Mammary epithelial cell (primary cell): ENCODE results near the gene IL9R.

Experiments
- EZH2 ChIP-seq: IDR thresholded peaks from 2 replicates; pipeline ENCODE4 v1.6.1; 2012; ENCODE audit warnings: low read length, inconsistent platforms, borderline replicate concordance
- TF ChIP-seq, protein P1 (sequence below), 2 donors: IDR thresholded peaks in 1 of 2; conservative IDR thresholded peaks in 1 of 2; 2 replicates each; pipeline ENCODE4 v1.5.1; 2011 to 2012; ENCODE audit warnings: inconsistent platforms in 2 of 2, low read length in 2 of 2, mild to moderate bottlenecking in 2 of 2, control low read depth in 1 of 2, low read depth in 1 of 2; ENCODE audit not compliant: insufficient read depth in 1 of 2; ENCODE audit errors: extremely low read depth in 1 of 2

DNA sequence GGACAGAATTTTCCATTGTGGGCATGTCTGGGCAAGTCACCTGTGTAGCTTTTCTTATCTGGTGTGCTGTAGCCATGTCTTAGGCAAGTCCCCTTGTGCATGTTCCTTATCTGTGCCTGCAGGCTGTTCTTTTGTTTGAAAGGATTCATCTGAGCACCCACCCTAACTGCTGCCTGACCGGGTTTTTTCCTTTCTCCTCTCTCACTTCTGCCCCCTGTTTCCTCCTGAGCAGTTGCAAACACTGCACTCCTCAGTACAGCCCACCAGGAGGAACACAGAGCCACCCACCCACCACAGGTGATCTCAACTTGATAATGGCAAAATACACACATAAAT is 29.2 kb upstream of the IL9R start:
- TF ChIP-seq EZH2 = no peak
- TF ChIP-seq, protein P1, sequence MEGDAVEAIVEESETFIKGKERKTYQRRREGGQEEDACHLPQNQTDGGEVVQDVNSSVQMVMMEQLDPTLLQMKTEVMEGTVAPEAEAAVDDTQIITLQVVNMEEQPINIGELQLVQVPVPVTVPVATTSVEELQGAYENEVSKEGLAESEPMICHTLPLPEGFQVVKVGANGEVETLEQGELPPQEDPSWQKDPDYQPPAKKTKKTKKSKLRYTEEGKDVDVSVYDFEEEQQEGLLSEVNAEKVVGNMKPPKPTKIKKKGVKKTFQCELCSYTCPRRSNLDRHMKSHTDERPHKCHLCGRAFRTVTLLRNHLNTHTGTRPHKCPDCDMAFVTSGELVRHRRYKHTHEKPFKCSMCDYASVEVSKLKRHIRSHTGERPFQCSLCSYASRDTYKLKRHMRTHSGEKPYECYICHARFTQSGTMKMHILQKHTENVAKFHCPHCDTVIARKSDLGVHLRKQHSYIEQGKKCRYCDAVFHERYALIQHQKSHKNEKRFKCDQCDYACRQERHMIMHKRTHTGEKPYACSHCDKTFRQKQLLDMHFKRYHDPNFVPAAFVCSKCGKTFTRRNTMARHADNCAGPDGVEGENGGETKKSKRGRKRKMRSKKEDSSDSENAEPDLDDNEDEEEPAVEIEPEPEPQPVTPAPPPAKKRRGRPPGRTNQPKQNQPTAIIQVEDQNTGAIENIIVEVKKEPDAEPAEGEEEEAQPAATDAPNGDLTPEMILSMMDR (conservative IDR thresholded peaks at IDR 0.05 in 1 of 2, IDR thresholded peaks at IDR 0.05 in 1 of 2; ENCODE audit: extremely low read depth in 1 of 2, insufficient read depth in 1 of 2, low read depth in 1 of 2, low read length in 2 of 2) = no peak
